H1 (cell line): ENCODE results near the gene CADM1. TPM values are rescaled to one million over a fixed set of nuclear protein-coding genes. Genes with fewer than 3 reads are reported as not detected.

Experiments
- USF2 ChIP-seq: IDR thresholded peaks from 2 replicates; pipeline ENCODE4 v1.6.1; 2011; ENCODE audit warnings: low read length, improper control_type of control experiment
- polyA plus RNA-seq, 7 experiments: library from polyadenylated mRNA; depleted of rRNA in 3 of 7; stranded (reverse) in 5 of 7; unstranded in 2 of 7; fragments of >200 nt in 5 of 7; fragments of 200-250 nt in 2 of 7; gene quantifications; 1 replicate in 5 of 7; 2 replicates in 1 of 7; 4 replicates in 1 of 7; pipeline versions ENCODE4 v1.2.1 to v1.2.3, GENCODE V29; 2011 to 2013; ENCODE audit warnings: missing spikeins in 2 of 7, mixed read lengths in 2 of 7
- total RNA-seq: library from RNA; stranded (reverse); fragmentation: NEBNext Ultra II Directional; extraction: Animal tissue kit (Norgen Biotek cat#: 25700); gene quantifications from 2 replicates; pipeline ENCODE4 v1.2.1, GENCODE V29; 2021

CADM1 gene
- total and polyA plus RNA-seq, 2 of the 8 experiments (the other 6 are each of a cell fraction or from before 2014, with no cell fraction given) = 8.3 to 25.3 TPM

GRCh38 chr11:115488945-115489344, 15.3 kb downstream of the CADM1 start (continued):
- no peak for TF ChIP-seq USF2
